Cerebellar cortex (tissue), 1 donor: ENCODE data around the gene SPIN2A.
A peak's percentile ranks its signal among the peaks of the same experiment; 100 is the strongest.
"Not testable (repeated sequence)": the region's sequence is repeated elsewhere in the genome, so short reads cannot be mapped to it uniquely, and the experiment has no call there.

Source experiments
- DNase-seq: peaks from one replicate; pipeline ENCODE4 v3.0.0-alpha.2; 2015; ENCODE audit warnings: low spot score

SPIN2A gene

GRCh38 chrX:57137073-57137472 lies at the start of gene SPIN2A:
Gene SPIN2A (minus strand): TSS chrX:57137397. CDS start chrX:57136597, 800 bp downstream.
- DNase-seq: not testable (repeated sequence)

- DNase-seq: no peak
These were observed 41.4 kb upstream of the SPIN2A start for GRCh38 chrX:57178605-57179004.

GRCh38 chrX:57177070-57177469 lies 39.9 kb upstream of the SPIN2A start:
- no peak for DNase-seq

GRCh38 chrX:57172544-57172943 lies 35.3 kb upstream of the SPIN2A start:
- peak; percentile 43 for DNase-seq

GRCh38 chrX:57156397-57157049 lies 19.3 kb upstream of the SPIN2A start:
- DNase-seq: peak; percentile 61

- no peak for DNase-seq
These were observed 18.0 kb upstream of the SPIN2A start for GRCh38 chrX:57155171-57155570.

- DNase-seq: not testable (repeated sequence)
These were observed 15.0 kb upstream of the SPIN2A start for GRCh38 chrX:57152222-57152621.

GRCh38 chrX:57138674-57139073 lies 1.5 kb upstream of the SPIN2A start:
- no peak for DNase-seq

GRCh38 chrX:57137501-57137900 lies 304 bp upstream of the SPIN2A start:
- DNase-seq: peak; percentile 65

- DNase-seq: not testable (repeated sequence)
These were observed 608 bp downstream of the SPIN2A start for GRCh38 chrX:57136589-57136988.

GRCh38 chrX:57135287-57135686 lies 1.9 kb downstream of the SPIN2A start:
- DNase-seq: no peak

- DNase-seq: no peak
These were observed 2.5 kb downstream of the SPIN2A start for GRCh38 chrX:57134702-57135101.

GRCh38 chrX:57133706-57134105 lies 3.5 kb downstream of the SPIN2A start:
- DNase-seq: no peak

- DNase-seq: not testable (repeated sequence)
These were observed 3.9 kb downstream of the SPIN2A start for GRCh38 chrX:57133284-57133683.

- no peak for DNase-seq
These were observed 5.2 kb downstream of the SPIN2A start for GRCh38 chrX:57132046-57132445.

GRCh38 chrX:57121816-57122215 lies 15.4 kb downstream of the SPIN2A start:
- no peak for DNase-seq

- peak; percentile 86 for DNase-seq
These were observed 15.9 kb downstream of the SPIN2A start, which contains the start of gene SPIN2B for GRCh38 chrX:57121162-57121755. Gene SPIN2B (minus strand): TSS chrX:57121548.

- DNase-seq: not testable (repeated sequence)
These were observed 16.5 kb downstream of the SPIN2A start for GRCh38 chrX:57120619-57121161.

- DNase-seq: no peak
These were observed 17.8 kb downstream of the SPIN2A start for GRCh38 chrX:57119416-57119815.

- DNase-seq: not testable (repeated sequence)
These were observed 19.6 kb downstream of the SPIN2A start for GRCh38 chrX:57117566-57117965.

GRCh38 chrX:57104921-57105398 lies 32.2 kb downstream of the SPIN2A start:
- DNase-seq: no peak

- peak; percentile 1 for DNase-seq
These were observed 32.8 kb downstream of the SPIN2A start for GRCh38 chrX:57104406-57104805.

- no peak for DNase-seq
These were observed 33.7 kb downstream of the SPIN2A start for GRCh38 chrX:57103489-57103888.
